GM19463 (cell line): ENCODE measurements around the gene RNF13.
"Not testable (repeated sequence)": the region's sequence is repeated elsewhere in the genome, so short reads cannot be mapped to it uniquely, and the experiment has no call there.

Experiments
- ATAC-seq: cut with Tn5 transposase; IDR thresholded peaks from one replicate; pipeline ENCODE4 v1.9.1; 2021; ENCODE audit warnings: mild to moderate bottlenecking, moderate library complexity; ENCODE audit not compliant: unreplicated experiment

The RNF13 gene

DNA sequence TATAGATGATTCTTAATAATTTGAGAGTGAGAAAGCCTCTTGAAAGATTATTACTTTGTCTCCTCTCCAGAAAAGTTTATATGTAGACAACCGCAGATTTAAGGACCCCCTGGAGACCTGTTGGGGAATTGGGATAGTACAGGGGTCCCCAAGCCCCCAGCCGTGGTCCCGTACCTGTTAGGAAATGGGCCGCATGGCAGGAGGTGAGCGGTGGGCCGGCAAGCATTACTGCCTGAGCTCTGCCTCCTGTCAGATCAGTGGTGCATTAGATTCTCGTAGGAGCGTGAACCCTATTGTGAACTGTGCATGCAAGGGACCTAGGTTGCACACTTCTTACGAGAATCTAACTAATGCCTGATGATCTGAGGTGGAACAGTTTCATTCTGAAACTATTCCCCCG is 79.4 kb downstream of the RNF13 start:
- no peak for ATAC-seq

DNA sequence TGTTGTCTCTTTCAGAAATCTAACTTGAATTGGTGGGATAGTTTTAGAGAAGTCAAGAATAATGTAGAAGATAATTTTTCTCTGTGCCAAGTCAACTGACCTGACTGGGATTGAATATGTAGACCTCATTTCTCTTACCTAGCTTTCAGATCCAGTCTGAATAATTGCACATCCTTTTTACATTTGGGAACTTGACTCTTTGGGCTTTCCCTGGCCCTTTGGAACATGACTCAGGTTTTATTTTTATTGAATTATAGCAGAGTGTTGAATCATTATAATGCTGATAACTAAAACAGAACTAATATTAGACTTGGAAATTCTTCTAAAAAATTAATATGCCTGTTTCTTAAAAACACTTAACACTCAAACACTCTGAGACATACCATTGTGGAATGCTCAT is 81.2 kb downstream of the RNF13 start:
- no peak for ATAC-seq

DNA sequence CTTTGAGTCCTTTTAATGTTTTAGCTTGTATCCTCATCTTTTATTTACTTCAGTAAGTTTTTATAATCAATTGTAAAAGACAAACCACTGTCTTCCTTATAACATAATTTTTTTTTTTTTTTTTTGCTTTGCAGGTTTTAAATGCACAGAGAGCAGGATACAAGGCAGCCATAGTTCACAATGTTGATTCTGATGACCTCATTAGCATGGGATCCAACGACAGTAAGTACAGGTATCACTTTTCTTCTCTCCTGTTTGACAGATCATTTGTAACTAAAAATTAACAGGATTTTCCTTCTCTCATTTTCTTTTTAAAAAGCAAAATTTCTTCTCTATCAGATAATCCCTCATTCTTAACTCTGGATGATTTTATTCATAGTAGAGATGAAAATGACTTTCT is 82.3 kb downstream of the RNF13 start:
- ATAC-seq, result no peak

DNA sequence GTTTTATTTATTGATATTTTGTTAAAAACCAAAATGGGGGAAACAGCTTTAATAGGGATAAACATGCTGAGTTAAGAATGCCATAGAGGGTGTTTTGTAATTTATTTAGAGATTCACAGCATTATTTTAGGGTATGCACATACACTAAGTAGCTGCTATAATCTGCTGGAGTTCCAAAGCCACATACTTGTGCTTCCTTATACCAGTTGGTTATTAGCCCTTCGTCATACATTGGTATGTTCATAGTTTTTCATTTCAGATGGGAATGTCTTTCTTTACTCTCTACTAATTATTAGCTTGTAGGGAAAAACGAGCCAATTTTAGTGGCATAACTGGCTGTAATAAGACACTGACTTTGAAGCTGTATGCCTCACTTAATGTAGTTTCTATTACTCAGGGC is 82.8 kb downstream of the RNF13 start:
- ATAC-seq, result no peak

DNA sequence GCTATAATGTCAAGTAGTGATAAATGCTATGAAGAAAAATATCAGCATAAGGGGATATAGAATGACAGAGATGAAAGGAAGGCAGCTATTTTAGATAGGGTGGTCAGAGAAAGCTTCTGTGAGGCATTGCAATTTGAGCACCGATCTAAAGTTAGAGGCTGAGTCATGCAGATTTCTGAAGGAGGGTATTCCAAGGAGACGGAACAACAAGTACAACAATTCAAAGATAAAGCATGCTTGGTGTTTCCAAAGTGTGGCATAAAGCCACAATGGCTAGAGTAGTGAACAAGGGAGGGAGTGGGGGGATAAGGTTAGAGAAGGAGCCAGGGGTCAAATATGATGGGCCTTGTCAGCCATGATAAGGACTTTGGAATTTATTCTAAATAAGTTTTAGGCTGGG is 85.8 kb downstream of the RNF13 start:
- ATAC-seq, result no peak

DNA sequence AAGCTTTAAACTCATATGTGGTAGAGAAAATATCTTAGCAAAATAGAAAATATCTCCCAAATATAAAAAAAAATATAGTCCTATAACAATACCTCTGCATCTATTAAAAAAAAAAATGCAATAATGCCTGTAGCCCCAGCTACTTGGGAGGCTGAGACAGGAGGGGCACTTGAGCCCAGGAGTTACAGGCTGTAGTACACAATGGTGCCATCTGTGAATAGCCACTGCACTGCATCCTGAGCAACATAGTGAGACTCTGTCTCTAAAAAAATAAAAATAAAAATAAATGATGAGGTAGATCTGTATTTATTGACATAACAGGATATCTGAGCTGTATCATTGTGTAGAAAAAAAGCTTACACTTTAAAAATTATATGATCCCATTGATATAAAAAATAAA is 87.3 kb downstream of the RNF13 start:
- ATAC-seq, result no peak

DNA sequence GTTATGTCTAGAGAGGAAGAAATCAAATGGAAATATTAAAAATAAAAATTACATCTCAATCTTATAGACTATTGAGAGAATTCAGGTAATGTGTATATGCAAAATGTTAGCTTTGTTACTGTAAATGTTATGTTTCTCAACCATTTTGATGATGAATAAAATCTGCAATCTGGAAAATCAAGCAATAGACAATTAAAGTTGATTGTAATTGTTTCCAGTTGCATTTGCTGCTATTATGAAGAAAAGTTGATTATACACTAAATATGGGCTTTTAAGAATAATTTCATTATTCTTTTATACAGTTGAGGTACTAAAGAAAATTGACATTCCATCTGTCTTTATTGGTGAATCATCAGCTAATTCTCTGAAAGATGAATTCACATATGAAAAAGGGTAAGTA is 88.8 kb downstream of the RNF13 start:
- no peak for ATAC-seq

DNA sequence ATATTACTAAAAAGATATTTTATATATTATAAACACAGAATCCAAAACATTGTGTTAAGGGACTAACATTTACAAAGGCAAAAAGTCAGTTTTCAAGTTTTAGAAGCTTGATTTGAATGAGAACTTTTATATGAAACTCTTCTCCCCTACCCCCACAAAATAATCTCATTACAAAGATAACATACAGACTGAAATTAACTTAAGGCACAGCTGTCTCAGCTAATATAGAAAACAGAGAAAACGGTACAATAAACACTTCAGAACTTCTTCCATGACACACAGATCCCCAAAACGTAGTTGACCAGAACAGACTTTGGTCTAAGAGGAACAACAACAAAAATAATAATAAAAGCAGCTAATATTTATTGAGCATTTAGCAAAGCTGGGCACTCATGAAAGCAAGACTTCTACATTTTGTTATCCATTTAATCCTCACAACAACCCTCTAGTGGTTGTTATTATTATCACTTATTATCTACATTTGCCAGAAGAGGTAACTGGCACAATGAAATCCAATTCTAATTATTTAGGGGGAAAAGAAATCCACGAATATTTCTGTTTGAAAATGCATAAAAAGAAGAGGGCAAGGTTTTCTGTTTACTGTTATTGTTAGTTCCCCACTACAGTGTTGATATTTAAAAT is 89.6 kb downstream of the RNF13 start:
- ATAC-seq, result no peak

DNA sequence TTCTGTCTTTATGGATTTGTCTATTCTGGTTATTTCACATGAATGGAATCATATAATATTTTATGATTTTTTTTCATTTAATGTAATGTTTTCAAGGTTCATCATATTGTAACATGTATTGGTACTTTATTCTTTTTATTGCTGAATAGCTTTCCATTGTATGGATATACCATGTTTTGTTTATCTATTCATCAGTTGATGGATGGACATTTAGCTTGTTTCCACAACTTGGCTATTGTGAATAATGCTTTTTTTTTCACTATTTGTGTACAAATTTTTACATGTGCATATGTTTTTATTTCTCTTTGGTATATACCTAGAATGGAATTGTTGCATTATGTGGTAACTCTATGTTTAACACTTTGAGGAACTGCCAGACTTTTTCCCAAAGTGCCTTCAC is 93.0 kb downstream of the RNF13 start:
- ATAC-seq, result no peak

DNA sequence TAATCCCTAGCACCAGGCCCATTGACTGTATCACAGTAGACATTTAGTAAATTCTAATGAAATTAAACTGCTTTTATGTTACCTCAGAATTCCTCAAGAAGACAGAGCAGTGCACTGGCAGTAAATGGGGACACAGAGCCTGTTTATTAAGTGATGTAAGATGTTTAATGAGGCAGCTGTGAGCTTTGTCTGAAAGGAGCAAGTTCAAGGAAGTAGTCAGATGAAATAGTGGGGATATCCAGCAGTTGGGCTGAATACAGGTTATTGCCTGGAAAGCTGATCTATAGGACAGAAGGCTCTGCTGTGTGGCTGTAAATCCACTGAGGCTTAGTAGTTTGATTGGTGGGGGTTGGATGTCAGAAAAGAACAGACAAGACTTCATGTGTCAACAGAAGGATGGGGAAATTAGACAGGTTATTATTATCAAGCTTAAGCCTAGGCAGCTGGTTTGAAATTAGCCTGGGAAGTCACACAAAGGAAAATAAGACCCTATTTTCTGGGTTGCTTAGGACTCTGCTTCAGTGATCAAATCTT is 95.5 kb downstream of the RNF13 start:
- no peak for ATAC-seq

DNA sequence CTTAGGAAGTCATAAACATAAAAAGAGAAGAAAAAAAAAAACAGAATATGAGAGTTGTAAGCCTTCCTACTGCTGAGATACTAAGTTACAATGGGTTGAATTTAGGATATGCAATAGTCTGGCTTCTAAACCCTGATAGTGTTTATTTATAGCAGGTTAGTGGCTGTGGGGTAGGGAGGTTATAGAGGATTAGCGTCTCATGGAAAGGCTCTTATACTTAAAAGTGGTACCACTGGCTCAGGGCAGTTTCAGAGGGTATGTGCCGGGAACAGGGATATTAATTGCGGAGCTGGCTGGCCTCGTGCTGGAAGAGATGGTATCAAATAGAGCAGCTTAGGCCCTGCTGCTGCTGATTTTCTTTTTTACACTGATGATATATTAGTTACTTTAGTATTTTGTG is 96.9 kb downstream of the RNF13 start:
- no peak for ATAC-seq

DNA sequence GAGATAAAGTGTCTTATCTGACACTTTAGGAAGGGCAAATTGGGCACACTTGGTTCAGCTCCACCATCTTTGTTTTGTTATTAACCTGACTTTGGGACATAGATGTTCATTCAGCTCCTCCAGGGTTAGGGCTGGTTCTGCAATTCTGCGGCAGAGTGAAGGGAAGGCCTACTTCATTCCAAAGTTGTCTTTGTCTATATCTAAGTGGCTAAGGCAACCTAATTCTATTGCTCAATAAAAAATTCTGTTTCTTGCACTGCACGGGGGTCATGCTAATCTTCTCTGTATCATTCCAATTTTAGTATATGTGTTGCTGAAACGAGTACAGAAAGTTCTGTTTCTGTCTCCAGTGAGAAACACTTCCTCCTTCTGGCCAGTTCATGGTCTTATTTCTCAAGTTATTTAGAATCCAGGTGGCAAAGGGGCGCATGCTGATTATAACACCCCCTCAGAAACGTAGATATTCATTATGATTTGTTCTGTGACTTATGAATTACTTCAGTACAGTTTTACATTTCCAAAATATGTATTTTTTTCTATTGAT is 104.2 kb downstream of the RNF13 start:
- no peak for ATAC-seq

DNA sequence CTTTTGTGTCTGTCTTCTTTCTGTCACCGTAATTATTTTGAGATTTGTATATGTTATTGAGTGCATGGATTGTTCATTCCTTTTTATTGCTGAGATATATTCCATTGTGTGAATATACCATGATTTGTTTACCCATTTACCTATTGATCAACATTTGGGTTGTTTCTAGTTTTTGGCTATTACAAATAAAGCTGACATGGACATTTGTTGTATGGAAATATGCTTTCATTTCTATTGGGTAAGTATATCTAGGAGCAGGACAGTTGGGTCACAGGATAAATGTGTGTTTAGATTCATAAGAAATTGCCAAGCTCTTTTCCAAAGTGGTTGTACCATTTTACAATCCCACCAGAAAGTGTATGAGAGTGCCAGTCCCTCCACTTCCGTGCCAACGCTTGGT is 106.5 kb downstream of the RNF13 start:
- ATAC-seq, result no peak

DNA sequence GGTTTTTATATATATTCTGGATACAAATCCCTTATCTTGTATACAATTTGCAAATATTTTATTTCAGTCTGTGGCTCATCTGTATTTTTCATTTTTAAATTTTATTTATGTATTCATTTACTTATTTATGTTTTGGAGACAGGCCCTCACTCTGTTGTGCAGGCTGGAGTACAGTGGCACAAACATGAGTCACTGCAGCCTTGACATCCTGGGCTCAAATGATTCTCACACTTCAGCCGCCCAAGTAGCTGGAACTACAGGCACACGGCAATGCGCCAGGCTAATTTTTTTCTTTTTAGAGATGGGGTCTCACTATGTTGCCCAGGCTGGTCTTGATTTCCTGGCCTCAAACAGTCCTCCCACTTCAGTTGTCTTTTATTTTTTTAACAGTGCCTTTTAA is 107.1 kb downstream of the RNF13 start:
- no peak for ATAC-seq

DNA sequence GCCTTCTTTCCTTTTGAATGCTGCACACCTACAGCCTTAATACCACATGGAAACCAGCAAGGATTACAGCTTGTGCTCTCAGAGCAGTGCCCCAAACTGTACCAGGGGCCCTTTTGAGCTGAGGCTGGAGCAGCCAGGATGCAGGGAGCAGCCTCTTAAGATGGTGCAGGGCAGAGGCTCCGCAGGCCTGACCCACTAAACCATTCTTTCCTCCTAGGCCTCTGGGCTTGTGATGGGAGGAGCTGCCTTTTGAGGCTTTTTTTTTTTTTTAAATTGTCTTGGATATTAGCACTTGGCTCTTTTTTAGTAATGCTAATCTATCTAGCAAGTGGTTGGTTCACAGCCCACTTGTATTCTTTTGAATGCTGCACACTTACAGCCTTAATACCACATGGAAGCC is 120.0 kb downstream of the RNF13 start:
- ATAC-seq, result no peak

DNA sequence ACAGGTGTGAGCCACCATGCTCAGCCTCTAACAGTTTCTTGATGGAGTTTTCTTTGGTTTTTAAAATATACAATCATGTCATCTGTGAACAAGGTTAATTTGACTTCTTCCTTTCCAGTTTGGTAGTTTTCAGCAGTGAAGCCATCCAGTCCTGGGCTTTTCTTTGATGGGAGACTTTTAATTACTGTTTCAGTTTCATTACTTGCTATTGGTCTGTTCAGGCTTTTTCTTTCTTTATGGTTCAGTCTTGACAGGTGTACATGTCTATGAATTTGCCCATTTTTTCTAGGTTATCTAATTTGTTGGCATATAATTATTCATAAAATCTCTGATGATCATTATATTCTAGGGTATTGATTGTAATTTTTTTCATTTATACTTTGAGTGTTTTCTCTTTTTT is 120.8 kb downstream of the RNF13 start:
- no peak for ATAC-seq

DNA sequence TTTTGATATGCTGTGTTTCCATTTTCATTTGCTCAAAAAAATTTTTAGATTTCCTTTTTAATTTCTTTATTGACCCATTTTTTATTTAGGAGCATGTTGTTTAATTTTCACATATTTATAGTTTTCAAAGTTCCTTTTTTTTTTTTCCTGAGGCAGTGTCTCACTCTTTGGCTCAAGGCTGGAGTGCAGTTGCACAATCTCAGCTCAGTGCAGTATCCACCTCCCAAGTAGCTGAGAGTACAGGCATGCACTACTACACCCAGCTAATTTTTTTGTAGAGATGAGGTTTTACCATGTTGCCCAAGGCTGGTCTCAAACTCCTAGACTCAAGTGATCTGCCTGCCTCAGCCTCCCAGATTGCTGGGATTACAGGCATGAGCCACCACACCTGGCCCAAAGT is 121.5 kb downstream of the RNF13 start:
- no peak for ATAC-seq

DNA sequence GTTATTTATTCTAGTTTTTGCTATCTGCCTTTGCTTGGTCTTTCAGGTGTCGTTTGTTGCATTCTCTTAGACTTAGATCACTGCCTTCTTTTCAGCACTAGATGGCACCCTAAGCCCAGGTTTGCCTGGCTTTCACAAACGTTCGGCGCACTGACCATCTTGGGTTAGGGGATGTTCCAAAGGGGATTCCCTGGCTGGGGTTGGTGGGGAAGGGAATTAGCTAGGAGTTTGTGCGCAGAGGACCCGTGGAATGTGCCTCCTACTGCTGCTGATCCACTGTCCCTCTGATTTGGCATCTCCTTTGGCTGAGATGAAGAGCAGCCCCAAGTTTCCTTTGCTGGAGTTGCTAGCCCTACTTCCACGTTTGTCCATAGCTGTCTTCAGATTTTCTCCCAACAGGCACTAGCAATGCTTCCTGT is 123.8 kb downstream of the RNF13 start:
- ATAC-seq, result no peak

DNA sequence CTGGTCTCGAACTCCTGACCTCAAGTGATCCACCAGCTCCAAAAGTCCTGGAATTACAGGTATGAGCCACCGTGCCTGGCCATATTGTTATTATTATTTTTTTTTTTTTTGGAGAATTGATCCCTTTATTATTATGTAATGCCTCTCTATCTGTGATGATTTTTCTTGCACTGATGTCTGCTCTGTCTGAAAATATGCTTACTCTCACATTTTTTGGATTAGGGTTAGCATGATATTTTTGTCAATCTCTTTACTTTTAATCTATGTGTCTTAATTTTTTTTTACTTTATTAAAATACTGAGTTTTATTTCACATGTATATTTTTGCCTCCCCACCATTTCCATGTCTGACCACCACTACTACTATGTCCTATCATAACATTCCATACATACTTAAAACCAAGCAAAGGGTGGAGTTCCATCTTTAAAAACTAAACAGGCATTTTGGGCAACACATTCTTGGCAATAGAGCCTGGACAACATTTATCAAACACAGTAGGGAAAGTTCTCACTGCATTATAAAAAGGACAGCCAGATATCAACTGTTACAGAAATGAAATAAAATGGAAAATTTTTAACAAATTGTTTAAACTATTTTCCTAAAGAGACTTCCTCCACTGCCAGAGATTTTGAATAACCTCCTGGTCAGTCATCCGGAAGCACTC is 125.5 kb downstream of the RNF13 start:
- not testable (repeated sequence) for ATAC-seq

DNA sequence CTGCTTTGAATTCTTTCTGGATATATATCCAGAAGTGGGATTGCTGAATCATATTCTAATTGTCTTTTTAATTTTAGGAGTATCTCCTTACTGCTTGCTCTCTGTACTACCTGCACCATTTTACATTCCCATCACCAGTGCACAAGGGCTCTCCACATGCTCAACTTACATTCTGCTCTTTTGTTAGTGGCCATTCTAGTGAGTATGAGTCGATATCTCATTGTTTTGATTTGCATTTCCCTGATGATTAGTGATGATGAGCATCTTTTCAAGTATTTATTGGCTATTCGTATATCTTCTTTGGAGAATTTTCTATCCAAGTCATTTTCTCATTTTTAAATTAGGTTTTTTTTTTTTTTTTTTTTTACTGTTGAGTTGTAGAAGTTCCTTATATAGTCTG is 128.2 kb downstream of the RNF13 start:
- no peak for ATAC-seq

DNA sequence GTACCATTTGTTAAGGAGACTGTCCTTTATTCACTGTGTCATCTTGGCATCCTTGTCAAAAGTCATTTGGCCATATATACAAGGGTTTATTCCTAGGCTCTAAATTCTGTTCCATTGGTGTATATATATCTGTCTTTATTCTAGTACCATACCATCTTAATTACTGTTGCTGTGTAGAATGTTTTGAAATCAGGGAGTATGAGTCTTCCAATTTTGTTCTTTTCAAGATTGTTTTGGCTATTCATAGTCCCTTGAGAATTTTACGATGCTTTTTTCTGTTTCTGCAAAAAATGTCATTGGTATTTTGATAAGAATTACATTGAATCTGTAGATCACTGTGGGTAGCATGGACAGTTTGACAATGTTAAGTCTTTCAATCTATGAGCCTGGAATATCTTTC is 128.9 kb downstream of the RNF13 start:
- ATAC-seq, result no peak

DNA sequence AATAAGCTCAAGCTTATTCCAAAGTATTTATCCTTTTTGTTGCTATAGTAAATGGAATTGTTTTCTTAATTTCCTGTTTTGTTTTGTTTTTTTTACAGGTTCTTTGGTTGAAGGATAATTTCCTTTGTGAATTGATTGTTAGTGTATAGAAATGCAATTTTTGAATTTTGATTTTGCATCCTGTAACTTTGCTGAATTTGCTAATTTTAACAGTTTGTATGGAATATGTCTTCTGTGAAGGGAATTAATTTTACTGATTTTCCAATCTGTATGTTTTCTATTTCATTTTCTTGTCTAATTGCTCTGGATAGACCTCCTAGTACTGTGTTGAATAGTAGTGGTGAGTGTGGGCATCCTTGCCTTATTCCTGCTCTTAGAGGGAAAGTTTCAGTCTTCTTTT is 129.4 kb downstream of the RNF13 start:
- ATAC-seq, result no peak
